OCI-LY7 (cell line): ENCODE measurements around the gene DPF3.

ENCODE experiments used
- EZH2phosphoT487 ChIP-seq: fragments of 200-600 bp; sonication (generic); IDR thresholded peaks from 2 replicates; pipeline ENCODE4 v1.6.1; 2018; ENCODE audit warnings: low read depth, borderline replicate concordance, mild to moderate bottlenecking, mixed run types, antibody characterized with exemption, low read length, moderate library complexity, mixed read lengths
- TF ChIP-seq, protein P1 (sequence below): fragments of 200-600 bp; sonication (generic); conservative IDR thresholded peaks from 2 replicates; pipeline ENCODE4 v1.5.1; 2014; ENCODE audit warnings: mild to moderate bottlenecking, antibody characterized with exemption, low read length, moderate library complexity, mixed read lengths

DNA sequence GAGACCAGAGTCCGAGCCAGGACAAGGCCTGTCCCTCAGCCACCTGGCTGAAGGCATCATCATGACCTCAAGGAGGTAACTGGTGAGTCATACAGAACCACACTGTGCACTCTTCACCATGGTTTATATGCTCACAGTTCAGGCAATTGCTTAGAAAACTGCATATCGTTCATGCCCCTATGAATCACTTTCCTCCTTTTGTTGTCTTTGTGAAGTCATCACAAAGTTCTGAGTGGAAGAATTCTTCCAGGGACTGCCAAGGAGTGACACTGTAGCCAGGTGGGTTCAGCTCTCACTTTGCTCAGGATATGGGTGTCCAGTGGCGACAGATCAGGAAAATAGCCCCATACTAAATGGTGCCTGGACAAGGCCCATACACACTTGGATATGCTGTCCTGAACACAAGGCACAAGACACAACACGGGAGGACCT, 92.5 kb downstream of the DPF3 start:
- TF ChIP-seq, protein P1, sequence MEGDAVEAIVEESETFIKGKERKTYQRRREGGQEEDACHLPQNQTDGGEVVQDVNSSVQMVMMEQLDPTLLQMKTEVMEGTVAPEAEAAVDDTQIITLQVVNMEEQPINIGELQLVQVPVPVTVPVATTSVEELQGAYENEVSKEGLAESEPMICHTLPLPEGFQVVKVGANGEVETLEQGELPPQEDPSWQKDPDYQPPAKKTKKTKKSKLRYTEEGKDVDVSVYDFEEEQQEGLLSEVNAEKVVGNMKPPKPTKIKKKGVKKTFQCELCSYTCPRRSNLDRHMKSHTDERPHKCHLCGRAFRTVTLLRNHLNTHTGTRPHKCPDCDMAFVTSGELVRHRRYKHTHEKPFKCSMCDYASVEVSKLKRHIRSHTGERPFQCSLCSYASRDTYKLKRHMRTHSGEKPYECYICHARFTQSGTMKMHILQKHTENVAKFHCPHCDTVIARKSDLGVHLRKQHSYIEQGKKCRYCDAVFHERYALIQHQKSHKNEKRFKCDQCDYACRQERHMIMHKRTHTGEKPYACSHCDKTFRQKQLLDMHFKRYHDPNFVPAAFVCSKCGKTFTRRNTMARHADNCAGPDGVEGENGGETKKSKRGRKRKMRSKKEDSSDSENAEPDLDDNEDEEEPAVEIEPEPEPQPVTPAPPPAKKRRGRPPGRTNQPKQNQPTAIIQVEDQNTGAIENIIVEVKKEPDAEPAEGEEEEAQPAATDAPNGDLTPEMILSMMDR, result no peak
- TF ChIP-seq EZH2phosphoT487, result no peak
